BJ (cell line): Measurements from ENCODE around the gene CALM3. TPM values are rescaled to one million over a fixed set of nuclear protein-coding genes. Genes with fewer than 3 reads are reported as not detected.
A peak's percentile ranks its signal among the peaks of the same experiment; 100 is the strongest.

Experiments
- CTCF ChIA-PET: fragments of 350-600 bp; formaldehyde crosslinking; extraction: SDS; loops from one replicate; lab custom pipeline; 2021; ENCODE audit warnings: antibody characterized with exemption, inconsistent platforms; lab: Yijun Ruan, JAX
- POLR2A ChIA-PET: fragments of 300-600 bp; sonication (Branson Sonifier 250); formaldehyde crosslinking; extraction: SDS; loops from one replicate; lab custom pipeline; 2021; ENCODE audit warnings: antibody characterized with exemption; lab: Charles Lee
- DNase-seq: peaks from one replicate; pipeline ENCODE4 v3.0.0-alpha.2; 2011; ENCODE audit warnings: low read depth
- H3K27me3 ChIP-seq: 2 replicates; pipeline ENCODE4 v1.6.0; 2011; ENCODE audit warnings: low read length; ENCODE audit not compliant: control insufficient read depth, insufficient read depth
- H3K36me3 ChIP-seq: 2 replicates; pipeline ENCODE4 v1.5.1; 2011; ENCODE audit warnings: low read length; ENCODE audit not compliant: control insufficient read depth, insufficient read depth
- H3K4me3 ChIP-seq: 2 replicates; pipeline ENCODE4 v1.5.1; 2011; ENCODE audit warnings: low read depth, mild to moderate bottlenecking, control low read depth, low read length
- polyA plus RNA-seq: library from polyadenylated mRNA; depleted of rRNA; stranded (reverse); fragments of >200 nt; gene quantifications from 2 replicates; pipeline ENCODE4 v1.2.3, GENCODE V29; 2011; rRNA removed
- TF ChIP-seq, protein P1 (sequence below): IDR thresholded peaks from 2 replicates; pipeline ENCODE4 v1.5.1; 2011; ENCODE audit warnings: low read depth, mild to moderate bottlenecking, control low read depth, inconsistent platforms, low read length, moderate library complexity; ENCODE audit not compliant: insufficient read depth

CALM3 gene
- polyA plus RNA-seq, 1 experiment = 516 TPM

DNA sequence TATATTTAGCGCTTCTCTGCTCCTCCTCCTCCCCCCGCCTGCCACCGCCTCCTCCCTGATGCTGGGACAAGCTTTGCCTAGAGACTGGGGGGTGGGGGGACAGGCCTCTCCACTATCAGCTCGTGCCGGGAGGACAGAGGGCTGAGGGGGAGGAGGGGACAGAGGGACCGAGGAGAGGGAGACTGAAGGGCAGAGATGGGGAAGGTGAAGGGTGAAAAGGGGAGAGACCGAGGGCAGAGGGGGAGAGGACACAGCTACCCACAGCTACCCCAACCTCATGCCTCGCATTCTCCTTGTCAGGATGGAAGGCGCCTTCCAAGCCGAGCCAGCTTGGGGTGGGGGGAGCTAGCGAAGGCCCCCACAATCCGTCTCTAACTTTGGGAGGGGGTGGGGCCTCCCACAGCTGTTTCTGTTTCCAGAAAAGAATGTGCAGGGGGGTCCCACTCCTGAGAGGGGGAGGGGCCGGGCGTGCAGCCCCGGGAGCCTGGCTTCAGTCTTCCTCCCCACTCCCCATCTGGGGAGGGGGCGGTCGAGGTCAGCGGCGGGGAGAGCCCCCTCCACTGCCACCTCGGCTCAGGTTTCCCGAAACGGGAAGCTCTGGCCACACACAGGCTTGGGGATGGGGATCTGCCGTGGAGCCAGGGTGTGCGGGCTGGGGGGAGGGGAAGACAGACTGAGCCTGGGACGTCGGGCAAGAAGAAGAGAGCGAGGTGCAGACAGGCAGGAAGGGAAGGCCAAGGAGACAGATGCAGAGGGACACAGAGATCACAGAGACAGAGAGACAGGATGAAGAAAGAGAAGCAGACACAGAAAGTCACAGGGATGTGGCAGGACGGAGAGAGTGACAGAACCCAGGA is 58.2 kb downstream of the CALM3 start:
- H3K36me3 ChIP-seq = no peaks in the 10 kb centered on the region
- H3K4me3 ChIP-seq = peak overlapping the region; percentile 75
- H3K27me3 ChIP-seq = no peaks in the 10 kb centered on the region
- no peak for DNase-seq
- POLR2A ChIA-PET = no interaction called here
- CTCF ChIA-PET = interaction anchor here (0.6 to 11.4 kb wide), 4 partner anchors 9 to 48 kb away, joined by 3 to 347 read pairs (median 6); partner anchors contain the start of genes CALM3 and GNG8
- TF ChIP-seq, protein P1, sequence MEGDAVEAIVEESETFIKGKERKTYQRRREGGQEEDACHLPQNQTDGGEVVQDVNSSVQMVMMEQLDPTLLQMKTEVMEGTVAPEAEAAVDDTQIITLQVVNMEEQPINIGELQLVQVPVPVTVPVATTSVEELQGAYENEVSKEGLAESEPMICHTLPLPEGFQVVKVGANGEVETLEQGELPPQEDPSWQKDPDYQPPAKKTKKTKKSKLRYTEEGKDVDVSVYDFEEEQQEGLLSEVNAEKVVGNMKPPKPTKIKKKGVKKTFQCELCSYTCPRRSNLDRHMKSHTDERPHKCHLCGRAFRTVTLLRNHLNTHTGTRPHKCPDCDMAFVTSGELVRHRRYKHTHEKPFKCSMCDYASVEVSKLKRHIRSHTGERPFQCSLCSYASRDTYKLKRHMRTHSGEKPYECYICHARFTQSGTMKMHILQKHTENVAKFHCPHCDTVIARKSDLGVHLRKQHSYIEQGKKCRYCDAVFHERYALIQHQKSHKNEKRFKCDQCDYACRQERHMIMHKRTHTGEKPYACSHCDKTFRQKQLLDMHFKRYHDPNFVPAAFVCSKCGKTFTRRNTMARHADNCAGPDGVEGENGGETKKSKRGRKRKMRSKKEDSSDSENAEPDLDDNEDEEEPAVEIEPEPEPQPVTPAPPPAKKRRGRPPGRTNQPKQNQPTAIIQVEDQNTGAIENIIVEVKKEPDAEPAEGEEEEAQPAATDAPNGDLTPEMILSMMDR = no peak

- DNase-seq = no peak
These were observed 58.9 kb downstream of the CALM3 start for GRCh38 chr19:46660008-46660517.

More at GRCh38 chr19:46660008-46660517, 58.9 kb downstream of the CALM3 start:
- POLR2A ChIA-PET = no interaction called here
- H3K27me3 ChIP-seq = no peaks in the 10 kb centered on the region
- CTCF ChIA-PET = interaction anchor here (1.7 to 11.4 kb wide), 3 partner anchors 10 to 49 kb away, joined by 4 to 347 read pairs (median 5); partner anchors contain the start of gene CALM3
- TF ChIP-seq, protein P1 = no peak
- H3K36me3 ChIP-seq = no peaks in the 10 kb centered on the region
- peak overlapping the region; percentile 75 for H3K4me3 ChIP-seq

Other genes starting within 250 kb of the CALM3 start
- 6.9 and 7.7 TPM in 2 replicates for gene CCDC8, start 187.8 kb upstream of the CALM3 start, polyA plus RNA-seq
- 0.02 TPM in 1 of 2 replicates, not detected in the other for gene PNMA8C, start 172.4 kb upstream of the CALM3 start, polyA plus RNA-seq
- gene PNMA8A, start 129.8 kb upstream of the CALM3 start, polyA plus RNA-seq = 0.65 and 0.74 TPM in 2 replicates
- gene PNMA8B, start 105.5 kb upstream of the CALM3 start, polyA plus RNA-seq = 0.15 and 0.17 TPM in 2 replicates
- 16.9 and 27.8 TPM in 2 replicates for gene PTGIR, start 23.8 kb downstream of the CALM3 start, polyA plus RNA-seq
- gene GNG8, start 34.9 kb downstream of the CALM3 start, polyA plus RNA-seq = not detected in 2 replicates
- gene DACT3, start 59.9 kb downstream of the CALM3 start, polyA plus RNA-seq = 6.2 and 7.1 TPM in 2 replicates
- gene PRKD2, start 115.8 kb downstream of the CALM3 start, polyA plus RNA-seq = 11.4 and 19.4 TPM in 2 replicates
- 12.6 and 15.1 TPM in 2 replicates for gene FKRP, start 144.7 kb downstream of the CALM3 start, polyA plus RNA-seq
- 40.5 and 78.6 TPM in 2 replicates for gene STRN4, start 145.1 kb downstream of the CALM3 start, polyA plus RNA-seq
- gene SLC1A5, start 187.3 kb downstream of the CALM3 start, polyA plus RNA-seq = 409 and 506 TPM in 2 replicates
- gene AP2S1, start 249.5 kb downstream of the CALM3 start, polyA plus RNA-seq = 181 and 244 TPM in 2 replicates